ENCODE results near the gene SLC44A1.

Gene SLC44A1

DNA sequence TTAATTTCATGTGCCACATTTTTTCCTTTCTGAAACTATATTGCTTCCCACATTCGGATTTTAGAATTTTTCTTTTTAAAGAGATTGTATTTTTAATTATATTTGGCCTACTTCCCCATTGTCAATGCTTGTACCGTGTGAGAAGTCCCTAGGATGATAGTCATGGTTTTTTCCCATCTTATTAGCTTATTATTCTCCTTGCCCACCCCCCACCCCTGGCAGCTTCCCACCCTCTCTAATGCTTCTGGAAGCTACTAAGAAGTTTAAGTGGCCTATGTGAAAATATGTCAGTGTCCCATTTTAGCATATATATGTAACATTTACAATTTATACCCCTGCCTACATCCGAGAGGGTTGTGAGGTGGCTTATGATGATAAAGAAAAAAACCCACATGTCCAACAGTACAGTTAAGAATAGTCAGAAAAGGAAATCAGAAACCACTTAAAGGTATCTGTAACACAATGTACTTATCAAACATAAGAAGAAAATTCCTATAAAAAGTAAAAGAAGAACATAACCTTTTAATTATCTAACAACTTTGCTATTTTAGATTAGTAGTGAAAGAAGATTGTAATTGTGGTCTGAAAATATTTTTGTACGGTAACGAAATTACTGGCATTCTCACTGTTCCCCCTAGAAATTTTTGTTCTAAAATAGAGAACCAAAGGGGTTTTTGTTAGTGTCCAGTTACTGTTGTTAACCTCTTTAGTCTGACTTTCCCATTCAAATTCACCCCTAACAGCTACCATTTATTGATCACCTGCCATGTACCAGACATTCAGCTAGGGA lies 62.1 kb downstream of the SLC44A1 start:
- DNase-seq = no peak

DNA sequence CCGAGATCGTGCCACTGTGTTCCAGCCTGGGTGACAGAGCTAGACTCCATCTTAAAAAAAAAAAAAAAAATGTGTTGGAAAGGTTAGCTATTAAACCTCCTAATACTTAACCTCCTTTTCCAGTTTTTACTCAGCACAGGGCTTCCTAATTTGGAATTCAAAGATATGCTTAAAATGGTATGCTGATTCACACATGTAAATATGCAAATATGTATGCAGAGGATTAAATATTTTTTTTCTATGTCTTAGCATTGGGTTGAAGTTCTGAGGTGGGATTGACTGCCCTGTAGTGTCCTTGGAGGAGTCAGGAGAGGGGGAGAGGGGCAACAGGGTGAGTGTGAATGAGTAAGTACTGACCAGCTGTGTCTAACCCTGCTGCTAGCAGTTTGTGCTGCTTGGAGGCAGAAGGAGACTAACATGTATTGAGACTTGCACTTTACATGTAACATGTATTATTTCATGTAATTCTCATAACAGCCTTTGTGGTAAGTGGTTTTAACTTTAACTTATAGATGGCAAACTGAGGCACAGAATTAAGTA lies 63.2 kb downstream of the SLC44A1 start:
- no peak for DNase-seq

DNA sequence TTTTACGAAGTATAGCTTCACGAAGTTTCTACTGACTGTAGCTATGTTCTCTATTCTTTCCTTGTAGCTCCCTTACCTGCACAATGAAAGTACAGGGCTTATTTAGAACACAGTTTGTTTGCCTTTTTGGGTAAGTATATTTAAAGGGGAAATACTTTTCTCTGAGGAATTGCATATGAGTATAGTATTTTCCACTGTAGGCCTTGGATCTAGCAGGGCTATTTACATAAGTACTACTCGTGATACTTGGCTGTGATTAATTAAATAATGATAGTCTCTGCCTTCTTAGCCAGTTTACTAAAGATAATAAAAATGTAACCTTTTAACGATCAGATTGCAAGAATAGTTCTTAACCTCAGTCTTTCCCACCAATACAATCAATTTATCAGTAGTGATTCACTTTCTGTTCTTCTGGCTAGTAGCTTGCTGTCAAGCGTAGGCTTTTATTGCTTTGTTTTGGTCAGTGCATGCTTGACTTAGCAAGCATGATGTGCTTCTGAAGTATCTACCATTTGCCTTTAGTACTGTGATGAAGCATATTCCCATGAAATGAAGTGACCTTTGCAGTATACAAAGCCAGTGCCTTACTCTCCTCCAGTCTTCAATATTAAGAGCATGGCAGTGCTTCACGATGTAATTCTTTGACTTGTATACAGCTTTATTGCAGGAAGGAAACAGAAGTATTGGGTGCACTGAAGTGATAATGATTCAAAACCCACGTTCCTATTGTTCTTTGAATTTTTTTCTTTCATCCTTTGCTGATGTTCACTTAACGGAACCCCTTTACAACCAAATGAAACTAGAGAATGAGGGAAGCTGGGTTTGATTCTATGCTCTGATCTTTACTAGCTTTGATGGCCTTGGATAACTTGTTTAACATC lies 64.2 kb downstream of the SLC44A1 start:
- DNase-seq = no peak

DNA sequence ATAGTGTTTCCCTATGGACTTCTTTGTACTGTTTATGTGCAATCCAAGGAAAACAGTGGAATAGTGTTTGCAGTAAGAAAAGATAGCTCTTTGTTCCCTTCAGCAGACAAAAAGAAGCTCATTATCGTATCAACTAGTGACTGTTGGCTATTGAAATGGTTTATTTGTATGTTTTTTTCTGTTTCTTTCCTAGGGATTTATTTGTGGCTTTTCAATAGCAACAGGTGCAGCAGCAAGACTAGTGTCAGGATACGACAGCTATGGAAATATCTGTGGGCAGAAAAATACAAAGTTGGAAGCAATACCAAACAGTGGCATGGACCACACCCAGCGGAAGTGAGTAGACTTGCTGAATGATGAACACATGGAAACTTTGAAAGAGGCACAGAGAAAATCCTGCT lies 65.1 kb downstream of the SLC44A1 start:
- no peak for DNase-seq

DNA sequence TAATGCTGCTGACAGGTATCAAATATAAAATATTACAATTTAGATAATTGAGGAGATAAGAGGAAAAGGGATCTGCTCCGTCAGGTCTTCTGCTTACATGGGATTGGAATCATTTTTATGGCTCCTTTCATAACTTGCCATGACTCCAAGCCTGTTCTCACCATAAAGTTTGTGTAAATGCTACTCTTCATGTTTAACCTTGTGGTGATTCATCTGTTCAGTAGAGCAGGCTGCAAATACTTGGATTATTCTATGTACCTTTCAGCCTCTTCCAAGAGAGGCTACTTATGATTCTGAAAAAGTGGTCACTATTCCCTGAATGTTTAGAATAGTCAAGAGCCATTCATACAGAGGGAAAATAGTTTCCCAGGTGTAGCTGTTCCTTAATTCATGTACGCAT lies 66.9 kb downstream of the SLC44A1 start:
- DNase-seq = no peak

DNA sequence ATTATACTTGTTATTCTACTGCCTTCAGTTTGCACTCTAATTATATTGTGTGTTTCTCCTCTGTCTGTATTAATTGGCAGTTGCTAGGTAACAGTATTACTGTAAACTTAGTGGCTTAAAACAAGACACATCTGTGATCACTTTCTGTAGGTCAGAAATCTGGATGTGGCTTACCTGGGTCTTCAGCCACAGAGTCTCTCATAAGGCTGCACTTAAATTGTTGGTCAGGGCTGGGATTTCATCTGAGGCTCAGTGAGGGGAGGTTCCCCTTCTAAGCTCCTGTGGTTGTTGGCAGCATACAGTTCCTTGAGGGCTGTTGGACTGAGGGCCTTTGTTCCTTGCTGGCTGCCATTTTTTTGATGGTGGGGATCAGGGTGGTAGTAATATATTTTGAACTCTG lies 68.8 kb downstream of the SLC44A1 start:
- DNase-seq = no peak

DNA sequence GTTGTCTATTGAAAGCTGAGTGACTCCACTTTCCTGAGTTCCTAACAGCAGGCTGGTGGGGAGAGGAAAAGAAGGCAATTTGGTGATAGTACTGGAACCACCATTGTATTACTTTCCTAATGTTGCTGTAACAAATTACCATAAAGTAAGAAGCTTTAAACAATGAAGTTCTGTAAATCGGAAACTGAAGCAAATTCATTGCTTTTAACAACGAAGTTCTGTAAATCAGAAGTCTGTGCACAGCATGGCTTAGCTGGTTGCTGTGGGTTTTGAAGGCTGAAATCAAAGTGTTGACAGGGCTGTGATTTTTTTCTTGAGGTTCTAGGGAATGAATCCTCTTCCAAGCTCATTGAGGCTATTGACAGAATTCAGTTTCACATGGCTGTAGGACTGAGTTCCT lies 72.3 kb downstream of the SLC44A1 start:
- DNase-seq = no peak

DNA sequence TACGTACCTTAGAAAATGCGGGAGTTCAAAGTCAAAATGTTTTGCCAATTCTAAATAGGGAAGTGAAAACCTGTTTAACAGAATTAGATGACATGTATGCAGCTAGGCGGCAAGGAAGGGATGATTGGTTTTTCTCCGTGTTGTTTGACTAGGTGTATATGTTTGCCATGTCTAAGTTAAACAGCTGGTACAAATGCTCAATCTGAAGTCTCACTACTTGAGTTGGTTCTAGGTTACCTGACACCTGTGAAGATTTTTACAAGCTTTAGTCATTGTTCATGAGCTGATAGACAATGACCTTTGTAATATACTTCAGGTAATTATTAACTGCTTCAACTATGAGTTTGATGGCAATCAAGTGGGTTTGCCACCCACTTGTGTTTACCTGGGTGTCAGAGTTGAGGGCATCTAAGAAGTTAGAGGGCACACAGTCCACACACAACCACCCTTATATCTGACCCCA lies 74.3 kb downstream of the SLC44A1 start:
- no peak for DNase-seq

DNA sequence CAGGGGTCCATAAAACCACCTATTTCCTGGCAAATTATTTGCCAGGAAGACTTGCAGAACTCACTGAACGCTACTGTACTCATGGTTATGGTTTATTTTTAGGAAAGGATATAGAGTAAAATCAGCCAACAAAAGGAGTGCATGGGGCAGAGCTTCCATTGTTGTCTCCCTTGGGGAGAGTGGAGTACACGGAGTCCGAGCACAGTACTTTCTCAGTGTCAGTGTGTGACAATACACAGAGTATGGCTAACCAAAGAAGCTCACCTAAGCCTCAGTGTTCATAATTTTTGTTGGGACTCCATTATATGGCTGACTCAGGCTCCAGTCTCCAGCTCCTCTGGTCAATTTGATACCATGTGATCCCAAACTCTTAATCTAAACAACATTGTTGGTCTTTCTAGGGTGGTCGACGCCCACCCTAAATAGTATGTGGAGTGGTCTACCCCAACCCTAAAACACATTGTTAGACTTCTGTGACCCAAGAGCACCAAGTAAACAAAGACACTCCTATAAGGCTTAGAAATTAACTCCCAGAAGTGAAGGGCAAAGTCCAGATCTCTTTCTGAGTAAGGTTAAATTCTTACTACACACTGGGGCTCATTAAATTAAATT lies 74.9 kb downstream of the SLC44A1 start:
- DNase-seq = no peak

DNA sequence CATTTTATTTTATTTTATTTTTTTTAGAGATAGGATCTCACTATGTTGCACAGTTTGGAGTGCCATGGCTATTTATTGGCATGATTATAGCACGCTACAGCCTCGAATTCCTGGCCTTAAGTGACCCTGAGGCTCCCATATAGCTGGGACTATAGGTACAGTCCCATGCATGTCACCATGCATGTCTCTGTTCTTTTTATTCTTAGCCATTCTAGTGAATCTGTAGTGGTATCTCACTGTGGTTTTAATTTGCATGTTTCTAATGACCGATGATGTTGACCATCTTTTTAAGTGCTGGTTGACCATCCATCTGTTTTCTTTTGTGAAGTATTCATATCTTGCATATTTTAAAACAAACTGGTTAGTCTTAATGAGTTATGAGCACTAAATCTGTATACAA lies 76.1 kb downstream of the SLC44A1 start:
- DNase-seq = no peak

DNA sequence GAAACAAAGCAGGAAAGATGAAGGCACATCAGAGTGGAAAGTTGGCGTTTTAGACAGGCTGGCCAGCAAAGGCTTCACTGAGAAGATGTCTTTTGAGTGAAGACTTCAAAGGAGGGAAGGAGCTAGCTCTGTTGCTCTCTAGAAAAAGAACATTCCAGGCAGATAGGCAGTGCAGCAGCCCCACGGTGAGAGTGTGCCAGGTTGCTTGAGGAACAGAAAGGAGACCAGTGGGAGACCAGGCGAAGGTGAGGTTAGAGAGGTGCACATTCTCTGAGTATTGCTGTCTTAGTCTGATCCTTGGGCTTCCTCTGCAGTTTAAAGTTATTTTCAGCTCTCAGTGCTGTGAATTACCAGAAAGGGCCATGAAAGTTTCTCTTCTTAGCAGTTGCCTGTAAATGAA lies 83.8 kb downstream of the SLC44A1 start:
- no peak for DNase-seq

DNA sequence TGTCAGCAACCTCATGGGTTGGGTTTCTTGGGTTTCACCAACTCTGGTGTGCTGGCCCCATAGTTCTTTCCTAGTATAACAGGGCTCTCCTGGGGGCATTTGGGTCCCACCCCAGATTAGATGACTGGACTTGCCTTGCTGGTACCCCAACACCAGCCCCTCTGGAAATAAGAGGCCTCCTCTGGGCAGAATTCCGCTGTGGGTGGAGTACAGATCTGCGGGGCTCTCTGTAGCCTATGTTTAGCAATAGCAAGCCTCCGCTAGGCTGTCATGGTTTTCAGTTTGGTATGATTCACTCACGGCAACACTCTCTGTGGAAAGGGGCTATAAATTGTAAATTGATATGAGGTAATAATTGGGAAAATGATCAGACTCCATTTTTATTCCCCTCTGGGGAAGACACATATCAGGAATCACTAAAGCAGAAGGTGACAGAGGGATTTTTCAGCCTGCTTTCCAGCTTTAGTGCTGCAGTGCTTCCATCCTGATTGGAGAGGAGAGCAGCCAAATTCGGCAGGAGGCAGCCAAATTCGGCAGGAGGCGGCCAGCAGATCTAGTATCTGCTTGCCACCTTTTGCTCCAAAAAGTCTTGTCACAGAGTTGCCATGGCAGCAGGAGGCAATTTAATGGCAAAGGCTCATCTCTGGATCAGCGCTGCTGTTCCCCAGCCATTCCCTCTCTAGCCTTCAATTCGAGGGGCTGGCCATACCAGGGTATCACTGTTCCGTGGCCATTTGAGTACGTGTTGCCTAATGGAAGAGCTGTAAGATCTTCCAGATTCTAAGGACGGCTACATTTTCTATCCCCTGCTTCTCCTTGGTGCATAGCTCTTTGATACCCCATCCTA lies 84.6 kb downstream of the SLC44A1 start:
- no peak for DNase-seq

DNA sequence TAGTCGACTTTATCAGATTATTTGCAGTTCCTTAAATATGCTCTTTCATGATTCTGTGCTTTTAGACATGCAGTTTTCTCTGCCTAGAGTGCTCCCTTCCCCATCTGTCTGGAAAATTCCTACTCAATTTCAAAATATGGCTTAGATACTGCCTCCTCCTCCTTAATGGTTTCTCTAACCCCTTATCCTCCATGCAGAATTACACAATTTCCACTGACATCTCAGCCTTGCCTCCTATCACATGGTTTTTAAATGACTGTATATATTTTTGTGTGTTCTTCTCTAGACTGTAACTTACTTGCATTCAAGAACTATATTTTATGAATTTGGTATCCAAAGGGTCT lies 85.2 kb downstream of the SLC44A1 start:
- DNase-seq = no peak

DNA sequence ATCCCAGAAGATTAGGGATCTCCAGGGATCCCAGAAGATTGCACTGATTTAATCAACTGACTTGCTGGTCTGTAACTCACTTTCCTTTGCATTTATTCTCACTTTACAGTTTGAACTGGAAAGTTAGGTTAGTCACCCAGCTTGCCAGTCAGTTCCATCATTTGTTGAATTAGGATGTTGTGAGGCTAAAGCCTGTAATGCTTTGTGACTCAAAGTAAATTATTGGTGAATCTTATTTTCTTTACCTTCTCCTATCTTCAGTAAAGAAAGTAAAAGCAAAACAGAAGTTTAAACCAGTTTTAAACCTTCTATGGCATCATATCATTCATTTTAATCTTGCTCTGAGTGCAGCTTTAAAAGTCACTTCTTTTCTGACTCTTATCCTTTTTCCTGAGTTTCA lies 85.8 kb downstream of the SLC44A1 start:
- DNase-seq = no peak

DNA sequence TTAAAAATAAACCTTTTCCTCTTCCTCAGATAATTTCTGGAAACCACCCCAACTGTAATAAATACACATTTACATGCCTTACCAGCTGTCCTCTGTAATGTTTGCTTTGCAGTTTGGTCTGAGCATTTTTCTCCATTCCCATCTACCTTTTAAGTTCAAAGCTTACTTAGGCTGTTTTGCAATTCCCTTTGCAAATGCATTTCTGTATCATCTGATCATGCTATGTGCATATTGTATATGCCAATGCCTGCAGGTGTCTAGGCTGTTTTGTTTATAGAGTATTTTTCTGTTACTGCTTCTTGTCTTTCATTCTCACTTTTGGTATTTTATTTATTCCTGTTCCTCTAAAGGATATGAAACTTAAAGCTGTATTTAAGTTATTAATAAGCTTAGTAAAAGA lies 86.3 kb downstream of the SLC44A1 start:
- no peak for DNase-seq

DNA sequence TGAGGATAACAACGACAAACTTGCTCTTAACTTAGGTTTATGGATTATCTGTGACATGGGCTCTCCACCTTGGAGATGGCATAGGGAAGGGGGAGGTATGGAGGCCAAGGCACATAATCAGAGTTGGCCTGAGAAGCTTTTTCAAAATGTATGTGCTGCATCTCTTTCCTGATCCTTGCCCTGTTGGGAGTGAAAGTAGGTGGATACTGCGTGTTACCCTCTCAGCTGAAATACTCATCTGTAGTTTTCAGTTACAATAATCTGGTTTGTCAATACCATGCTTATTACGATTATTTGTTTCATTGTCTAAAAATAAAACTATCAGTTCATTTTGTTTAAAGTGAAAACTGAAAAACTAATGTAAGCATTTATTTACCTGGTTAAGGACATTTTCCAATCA lies 86.7 kb downstream of the SLC44A1 start:
- no peak for DNase-seq

DNA sequence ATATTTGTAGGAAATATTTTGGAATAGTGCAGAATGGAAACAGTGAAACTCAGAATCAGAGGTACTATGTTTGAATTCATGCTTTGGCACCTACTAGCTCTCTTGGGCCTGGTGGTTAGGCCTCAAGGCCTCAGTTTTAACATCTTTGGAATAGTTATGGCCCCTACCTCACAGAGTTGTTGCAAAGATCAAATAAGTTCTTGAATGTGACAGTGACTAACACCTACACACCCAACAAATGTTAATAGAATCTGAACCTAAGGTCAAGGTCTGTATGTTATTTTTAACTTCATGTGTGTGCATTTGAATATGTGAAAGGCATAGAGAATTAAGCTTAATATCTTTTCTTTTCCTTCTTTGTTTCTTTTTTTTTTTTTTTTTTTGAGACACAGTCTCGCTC lies 87.3 kb downstream of the SLC44A1 start:
- DNase-seq = no peak

DNA sequence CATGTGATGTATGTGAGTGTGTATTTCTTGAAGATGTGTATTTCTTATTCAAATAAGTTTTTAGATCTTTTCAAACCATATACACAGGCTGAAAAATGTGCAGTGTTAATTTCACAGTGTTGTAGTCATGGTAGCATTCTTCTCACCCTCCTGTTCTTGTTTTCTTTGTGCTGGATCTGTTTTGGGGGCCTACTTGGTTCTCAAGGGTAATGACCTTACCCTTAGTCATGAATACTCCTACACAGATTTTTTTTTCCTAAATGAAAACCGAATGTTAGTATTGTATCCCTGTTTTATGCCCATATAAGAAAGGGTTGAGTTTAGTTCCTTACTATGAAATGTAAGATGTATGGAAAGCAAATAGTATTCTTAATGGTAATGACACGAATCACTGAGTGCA lies 88.0 kb downstream of the SLC44A1 start:
- no peak for DNase-seq

DNA sequence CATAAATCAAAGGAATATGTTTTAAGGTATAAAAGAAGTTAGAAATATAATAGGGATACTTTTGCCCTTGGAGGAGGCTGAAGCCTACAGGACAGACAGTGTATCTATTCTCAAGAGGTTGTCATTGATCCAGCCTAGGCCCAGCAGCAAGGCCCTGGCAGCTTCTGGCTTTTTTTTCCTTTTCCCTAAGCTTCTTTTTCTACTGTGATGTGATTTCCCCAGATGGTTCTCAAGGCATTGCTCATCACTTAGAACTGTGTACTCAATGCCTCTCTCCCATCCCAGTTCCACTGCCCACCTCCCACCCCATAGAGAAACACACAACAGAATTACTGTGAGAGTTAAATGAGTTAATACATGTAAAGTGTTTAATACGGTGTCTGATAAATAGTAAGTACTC lies 88.6 kb downstream of the SLC44A1 start:
- DNase-seq = no peak

DNA sequence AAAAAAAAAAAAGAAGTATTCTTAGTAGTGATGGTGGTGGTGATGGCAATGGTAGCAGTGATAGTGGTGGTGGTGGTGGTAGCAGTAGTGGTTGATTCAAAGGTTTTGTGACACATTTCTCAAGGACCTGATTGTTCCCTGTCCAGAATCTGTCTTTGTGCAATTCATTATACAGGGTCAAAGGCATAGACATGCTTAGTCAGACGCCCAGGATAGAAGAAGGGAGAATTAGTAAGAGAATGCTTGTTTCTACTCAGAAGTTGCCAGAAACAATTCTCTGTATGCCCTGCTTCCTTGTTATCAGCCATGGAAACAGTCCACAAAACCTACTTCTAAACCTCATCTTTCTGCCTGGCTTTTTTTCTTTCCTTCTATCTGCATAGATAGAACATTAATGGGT lies 89.4 kb downstream of the SLC44A1 start:
- no peak for DNase-seq

DNA sequence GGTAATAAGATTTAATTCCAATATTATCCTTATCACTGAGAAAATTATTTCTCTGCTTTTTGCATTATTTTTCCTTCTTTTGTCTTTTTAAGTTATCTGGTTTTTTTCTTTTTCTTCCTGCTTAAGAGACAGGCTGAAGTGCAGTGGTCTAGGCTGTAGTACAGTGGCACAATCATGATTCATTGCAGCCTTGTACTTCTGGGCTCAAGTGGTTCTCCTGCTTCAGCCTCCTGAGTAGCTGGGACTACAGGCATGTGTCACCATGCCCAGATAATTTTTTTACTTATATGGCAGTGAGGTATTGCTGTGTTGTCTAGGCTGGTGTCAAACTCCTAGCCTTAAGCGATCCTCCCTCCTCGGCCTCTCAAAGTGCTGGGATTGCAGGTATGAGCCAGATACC lies 93.9 kb downstream of the SLC44A1 start:
- DNase-seq = no peak

DNA sequence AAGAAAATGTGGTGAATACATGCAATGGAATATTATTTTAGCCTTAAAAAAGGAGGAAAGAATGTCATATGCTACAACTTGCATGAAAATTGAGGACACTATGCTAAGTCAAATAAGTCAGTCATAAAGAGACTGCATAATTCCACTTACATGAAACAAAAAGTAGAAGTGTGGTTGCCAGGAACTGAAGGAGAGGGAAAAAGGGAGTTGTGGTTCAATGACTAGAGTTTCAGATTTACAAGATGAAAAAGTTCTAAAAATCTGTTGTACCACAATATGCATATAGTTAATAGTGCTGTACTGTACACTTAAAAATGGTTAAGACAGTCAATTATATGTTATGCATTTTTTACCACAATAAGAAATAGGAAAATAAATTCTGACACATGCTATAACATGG lies 95.4 kb downstream of the SLC44A1 start:
- DNase-seq = no peak
